HuH-7.5 (cell line): ENCODE data around the gene CPSF3.
"Not testable (repeated sequence)": the region's sequence is repeated elsewhere in the genome, so short reads cannot be mapped to it uniquely, and the experiment has no call there.

ENCODE experiments used
- DNase-seq: peaks from one replicate; pipeline ENCODE4 v3.0.0; 2011; ENCODE audit warnings: low spot score

CPSF3 gene

GRCh38 chr2:9466147-9466683 lies 42.8 kb downstream of the CPSF3 start:
- no peak for DNase-seq

GRCh38 chr2:9467687-9468086 lies 44.2 kb downstream of the CPSF3 start:
- DNase-seq, result no peak

GRCh38 chr2:9471206-9471605 lies 47.8 kb downstream of the CPSF3 start:
- DNase-seq, result no peak

- DNase-seq, result no peak
Observed at GRCh38 chr2:9472511-9472910, 49.1 kb downstream of the CPSF3 start.

- DNase-seq, result peak; percentile 49
Observed at GRCh38 chr2:9473308-9473984, 50.0 kb downstream of the CPSF3 start.

- no peak for DNase-seq
Observed at GRCh38 chr2:9473985-9474360, 50.5 kb downstream of the CPSF3 start.

- DNase-seq, result peak; percentile 79
Observed at GRCh38 chr2:9474361-9475057, 51.1 kb downstream of the CPSF3 start, which contains the start of gene IAH1. Gene IAH1 (plus strand): TSS chr2:9474551. CDS start chr2:9474567, 16 bp downstream.

- DNase-seq, result no peak
Observed at GRCh38 chr2:9477914-9478313, 54.5 kb downstream of the CPSF3 start.

GRCh38 chr2:9478526-9478925 lies 55.1 kb downstream of the CPSF3 start:
- no peak for DNase-seq

GRCh38 chr2:9480157-9480556 lies 56.7 kb downstream of the CPSF3 start:
- no peak for DNase-seq

- no peak for DNase-seq
Observed at GRCh38 chr2:9483107-9483506, 59.7 kb downstream of the CPSF3 start.

GRCh38 chr2:9484533-9484932 lies 61.1 kb downstream of the CPSF3 start:
- DNase-seq, result no peak

- no peak for DNase-seq
Observed at GRCh38 chr2:9488583-9489547, 65.4 kb downstream of the CPSF3 start.

GRCh38 chr2:9490789-9491188 lies 67.3 kb downstream of the CPSF3 start:
- peak; percentile 35 for DNase-seq

- DNase-seq, result no peak
Observed at GRCh38 chr2:9492927-9493326, 69.5 kb downstream of the CPSF3 start.

GRCh38 chr2:9493478-9493877 lies 70.0 kb downstream of the CPSF3 start:
- no peak for DNase-seq

GRCh38 chr2:9494081-9494480 lies 70.6 kb downstream of the CPSF3 start:
- DNase-seq, result no peak

GRCh38 chr2:9497017-9497416 lies 73.6 kb downstream of the CPSF3 start:
- DNase-seq, result no peak

- no peak for DNase-seq
Observed at GRCh38 chr2:9498210-9498609, 74.8 kb downstream of the CPSF3 start.

- no peak for DNase-seq
Observed at GRCh38 chr2:9508931-9509330, 85.5 kb downstream of the CPSF3 start.

- DNase-seq, result not testable (repeated sequence)
Observed at GRCh38 chr2:9513946-9514345, 90.5 kb downstream of the CPSF3 start.

GRCh38 chr2:9517118-9517782 lies 93.8 kb downstream of the CPSF3 start:
- DNase-seq, result no peak
